ENCODE results near the gene ACTL6B.

GRCh38 chr7:100676501-100677306 lies 20.5 kb upstream of the ACTL6B start:
- no peak for TF ChIP-seq CTCF (IDR thresholded peaks at IDR 0.05)
- TF ChIP-seq POLR2AphosphoS5 (IDR thresholded peaks at IDR 0.05), result no peak
- no peak for TF ChIP-seq POLR2A (IDR thresholded peaks at IDR 0.05)

All from breast epithelium (tissue), 3 donors.